Upper lobe of right lung (tissue), 1 donor: ENCODE results near the gene SEC31A. TPM values are rescaled to one million over a fixed set of nuclear protein-coding genes. Genes with fewer than 3 reads are reported as not detected.
A peak's percentile ranks its signal among the peaks of the same experiment; 100 is the strongest.

Experiments
- ATAC-seq: fragments of 200-7000 bp; cut with Tn5 transposase; one replicate; pipeline ENCODE4 v1.9.1; 2020; ENCODE audit warnings: mild to moderate bottlenecking, moderate library complexity
- DNase-seq: peaks from one replicate; pipeline ENCODE4 v3.0.0-alpha.2; 2020
- H3K27ac ChIP-seq: fragments of 200-600 bp; one replicate; pipeline ENCODE4 v1.8.0; 2022
- H3K27me3 ChIP-seq: fragments of 200-600 bp; one replicate; pipeline ENCODE4 v1.8.0; 2022; ENCODE audit warnings: mild to moderate bottlenecking
- H3K36me3 ChIP-seq: fragments of 200-600 bp; one replicate; pipeline ENCODE4 v1.8.0; 2022
- H3K4me1 ChIP-seq: fragments of 200-600 bp; one replicate; pipeline ENCODE4 v1.8.0; 2022
- H3K4me3 ChIP-seq: fragments of 200-600 bp; one replicate; pipeline ENCODE4 v1.8.0; 2022; ENCODE audit warnings: mild to moderate bottlenecking
- H3K9me3 ChIP-seq: fragments of 200-600 bp; one replicate; pipeline ENCODE4 v1.8.0; 2022
- intact Hi-C: fragments of 100-400 bp; cut with DNase I; formaldehyde crosslinking; loops from one replicate; pipeline ENCODE4 v1.11.0; 2022
- total RNA-seq: library from RNA; stranded (reverse); fragmentation: NEBNext Ultra II Directional; extraction: Animal tissue kit (Norgen Biotek cat#: 25700); gene quantifications from one replicate; pipeline ENCODE4 v1.2.1, GENCODE V29; 2021
- TF ChIP-seq, protein P1 (sequence below): fragments of 200-600 bp; IDR thresholded peaks from one replicate; pipeline ENCODE4 v1.8.0; 2022; ENCODE audit warnings: antibody characterized with exemption
- donor health status: DM: no; HTN: yes; CAD: no; lungs with severe emphysema.

The SEC31A gene
- total RNA-seq, 1 donor from 2014 or later, result 199 TPM

DNA sequence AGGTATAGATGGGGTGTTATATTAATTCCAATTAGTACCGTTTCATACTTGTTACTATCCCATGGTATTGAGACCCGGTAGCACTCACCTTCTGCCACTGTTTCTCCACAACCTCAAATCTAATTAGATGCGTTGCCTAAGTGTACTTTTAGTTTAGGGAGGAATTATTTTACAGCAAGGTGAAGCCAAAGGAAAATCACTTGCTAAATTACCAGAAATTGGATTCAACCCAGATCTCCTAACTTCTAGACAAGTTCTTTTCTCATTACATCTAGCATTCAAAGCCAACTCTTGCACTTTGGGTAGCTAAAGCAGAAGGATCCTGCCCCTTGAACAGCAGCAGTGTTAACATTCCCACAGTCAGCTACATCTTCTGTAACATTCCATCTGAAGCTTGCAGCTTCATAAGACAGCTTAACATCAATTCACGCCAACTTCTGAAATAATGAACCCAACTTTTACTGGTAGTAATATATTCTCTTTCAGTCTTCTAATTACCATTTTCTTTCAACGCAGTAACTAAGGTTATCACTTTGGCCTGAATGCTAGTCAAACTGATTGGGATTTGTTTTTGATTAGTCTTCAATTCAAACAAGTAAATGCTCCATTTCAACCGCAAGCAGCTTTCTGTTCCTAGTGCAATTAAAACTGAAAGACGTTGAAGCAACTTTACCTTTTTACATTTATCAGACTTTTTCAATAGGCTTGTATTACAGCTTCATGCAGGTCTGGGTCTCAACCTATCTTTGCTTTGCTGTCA lies 934 bp upstream of the SEC31A start:
- H3K27ac ChIP-seq, result peak overlapping the region; percentile 99
- H3K27me3 ChIP-seq, result no peaks in the 10 kb centered on the region
- DNase-seq (no peak), ATAC-seq (no peak)
- H3K4me3 ChIP-seq, result peak overlapping the region; percentile 81
- intact Hi-C loops, result no loop called here
- H3K9me3 ChIP-seq, result no peaks in the 10 kb centered on the region
- TF ChIP-seq, protein P1, sequence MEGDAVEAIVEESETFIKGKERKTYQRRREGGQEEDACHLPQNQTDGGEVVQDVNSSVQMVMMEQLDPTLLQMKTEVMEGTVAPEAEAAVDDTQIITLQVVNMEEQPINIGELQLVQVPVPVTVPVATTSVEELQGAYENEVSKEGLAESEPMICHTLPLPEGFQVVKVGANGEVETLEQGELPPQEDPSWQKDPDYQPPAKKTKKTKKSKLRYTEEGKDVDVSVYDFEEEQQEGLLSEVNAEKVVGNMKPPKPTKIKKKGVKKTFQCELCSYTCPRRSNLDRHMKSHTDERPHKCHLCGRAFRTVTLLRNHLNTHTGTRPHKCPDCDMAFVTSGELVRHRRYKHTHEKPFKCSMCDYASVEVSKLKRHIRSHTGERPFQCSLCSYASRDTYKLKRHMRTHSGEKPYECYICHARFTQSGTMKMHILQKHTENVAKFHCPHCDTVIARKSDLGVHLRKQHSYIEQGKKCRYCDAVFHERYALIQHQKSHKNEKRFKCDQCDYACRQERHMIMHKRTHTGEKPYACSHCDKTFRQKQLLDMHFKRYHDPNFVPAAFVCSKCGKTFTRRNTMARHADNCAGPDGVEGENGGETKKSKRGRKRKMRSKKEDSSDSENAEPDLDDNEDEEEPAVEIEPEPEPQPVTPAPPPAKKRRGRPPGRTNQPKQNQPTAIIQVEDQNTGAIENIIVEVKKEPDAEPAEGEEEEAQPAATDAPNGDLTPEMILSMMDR, result no peak
- peaks cover 43% of the 10 kb centered on the region for H3K36me3 ChIP-seq
- H3K4me1 ChIP-seq, result peaks cover 24% of the 10 kb centered on the region

DNA sequence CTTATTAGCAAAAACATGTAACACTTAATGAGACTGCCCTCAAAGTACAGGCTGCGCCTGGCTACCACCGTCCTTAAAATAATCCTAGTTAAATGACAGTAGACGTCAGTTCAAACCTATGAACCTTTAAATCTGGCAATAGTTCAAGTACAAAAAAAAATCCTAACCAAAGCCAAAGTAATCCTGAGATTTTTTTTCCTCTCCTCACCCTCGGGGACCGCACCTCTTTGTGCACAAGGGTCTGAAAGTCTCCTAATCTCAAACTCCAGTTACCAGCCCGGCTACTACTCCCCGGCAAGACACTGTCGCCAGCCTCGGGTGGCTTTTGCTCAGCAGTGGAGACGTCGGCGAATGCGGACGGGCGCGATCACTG lies 439 bp downstream of the SEC31A start:
- no peak for DNase-seq
- Histone ChIP-seq H3K27ac (peak overlapping the region; percentile 99), H3K4me3 (peak overlapping the region; percentile 81), H3K4me1 (peaks cover 38% of the 10 kb centered on the region), H3K27me3 (no peaks in the 10 kb centered on the region), H3K9me3 (no peaks in the 10 kb centered on the region), H3K36me3 (peaks cover 29% of the 10 kb centered on the region)
- intact Hi-C loops, result no loop called here
- TF ChIP-seq, protein P1, result no peak
- ATAC-seq, result no peak

GRCh38 chr4:82889287-82889686 lies 1.7 kb downstream of the SEC31A start:
- Histone ChIP-seq H3K27ac (peak overlapping the region; percentile 99), H3K27me3 (no peaks in the 10 kb centered on the region), H3K4me3 (peak overlapping the region; percentile 81), H3K36me3 (peaks cover 17% of the 10 kb centered on the region), H3K9me3 (no peaks in the 10 kb centered on the region), H3K4me1 (peaks cover 44% of the 10 kb centered on the region)
- DNase-seq (no peak), ATAC-seq (no peak)
- TF ChIP-seq, protein P1, result no peak
- intact Hi-C loops, result no loop called here

- Histone ChIP-seq H3K4me3 (no peak overlapping the region), H3K36me3 (peaks cover 3% of the 10 kb centered on the region), H3K27me3 (no peaks in the 10 kb centered on the region), H3K4me1 (peaks cover 42% of the 10 kb centered on the region), H3K27ac (no peak overlapping the region), H3K9me3 (no peaks in the 10 kb centered on the region)
- no peak for DNase-seq
- TF ChIP-seq, protein P1, result no peak
- no peak for ATAC-seq
- intact Hi-C loops, result no loop called here
Measured at GRCh38 chr4:82886147-82886942, 4.6 kb downstream of the SEC31A start.

- TF ChIP-seq, protein P1, result no peak
- no peaks in the 10 kb centered on the region for H3K27me3 ChIP-seq
- DNase-seq (no peak), ATAC-seq (no peak)
- H3K4me3 ChIP-seq, result no peak overlapping the region
- no peak overlapping the region for H3K27ac ChIP-seq
- intact Hi-C loops, result no loop called here
- H3K36me3 ChIP-seq, result peaks cover 3% of the 10 kb centered on the region
- H3K4me1 ChIP-seq, result peaks cover 42% of the 10 kb centered on the region
- H3K9me3 ChIP-seq, result no peaks in the 10 kb centered on the region
Measured at GRCh38 chr4:82885410-82885809, 5.5 kb downstream of the SEC31A start.
